Spleen (tissue), 3 donors: ENCODE data around the gene FAM237B.

Source experiments
- POLR2A ChIP-seq, 3 donors: fragments of 450-650 bp; IDR thresholded peaks; one replicate each; pipeline ENCODE4 v1.5.1; 2017; ENCODE audit warnings: antibody characterized with exemption in 3 of 3, mild to moderate bottlenecking in 1 of 3
- POLR2AphosphoS5 ChIP-seq, 3 donors: sonication (generic); formaldehyde crosslinking; IDR thresholded peaks; one replicate each; pipeline ENCODE4 v1.5.1; 2017; ENCODE audit warnings: antibody characterized with exemption in 3 of 3

- TF ChIP-seq POLR2A (IDR thresholded peaks at IDR 0.05) (no peak), POLR2AphosphoS5 (IDR thresholded peaks at IDR 0.05) (no peak)
These were observed 46.9 kb downstream of the FAM237B start for GRCh38 chr7:90274161-90274560.
